ENCODE results near the gene C2orf76.

Gene C2orf76

GRCh38 chr2:119350311-119350998 lies 16.2 kb downstream of the C2orf76 start:
- no peak for TF ChIP-seq SNAI2 (CRISPR knock-in tag; IDR thresholded peaks at IDR 0.05)
- no peak for TF ChIP-seq ZC3H10 (CRISPR knock-in tag; IDR thresholded peaks at IDR 0.05)
- no peak for TF ChIP-seq TSHZ2 (CRISPR knock-in tag; IDR thresholded peaks at IDR 0.05)
- no peak for TF ChIP-seq ZNF565 (CRISPR knock-in tag; conservative IDR thresholded peaks at IDR 0.05; ENCODE audit: low read depth)
- no peak for TF ChIP-seq PPARA (CRISPR knock-in tag; IDR thresholded peaks at IDR 0.05; ENCODE audit: borderline replicate concordance)
- TF ChIP-seq PATZ1 (CRISPR knock-in tag; IDR thresholded peaks at IDR 0.05; ENCODE audit: borderline replicate concordance) = no peak
- TF ChIP-seq CSRNP3 (CRISPR knock-in tag; IDR thresholded peaks at IDR 0.05) = no peak
- TF ChIP-seq ARNTL (CRISPR knock-in tag; IDR thresholded peaks at IDR 0.05; ENCODE audit: borderline replicate concordance, low read depth) = no peak
- TF ChIP-seq POU6F1 (CRISPR knock-in tag; IDR thresholded peaks at IDR 0.05; ENCODE audit: borderline replicate concordance, low read depth) = no peak
- TF ChIP-seq TOX (CRISPR knock-in tag; IDR thresholded peaks at IDR 0.05; ENCODE audit: borderline replicate concordance) = no peak
- TF ChIP-seq CREB5 (CRISPR knock-in tag; IDR thresholded peaks at IDR 0.05; ENCODE audit: low read depth) = no peak
- no peak for TF ChIP-seq RARB (CRISPR knock-in tag; IDR thresholded peaks at IDR 0.05)
- TF ChIP-seq TCF4 (CRISPR knock-in tag; IDR thresholded peaks at IDR 0.05; ENCODE audit: borderline replicate concordance) = no peak
- no peak for ATAC-seq

- no peak for ATAC-seq
- TF ChIP-seq TCF4 (CRISPR knock-in tag; IDR thresholded peaks at IDR 0.05; ENCODE audit: borderline replicate concordance) = no peak
- TF ChIP-seq GLIS3 (CRISPR knock-in tag; IDR thresholded peaks at IDR 0.05) = no peak
- TF ChIP-seq ZFP30 (CRISPR knock-in tag; IDR thresholded peaks at IDR 0.05) = no peak
- no peak for TF ChIP-seq SNAI2 (CRISPR knock-in tag; IDR thresholded peaks at IDR 0.05)
- no peak for TF ChIP-seq ZC3H10 (CRISPR knock-in tag; IDR thresholded peaks at IDR 0.05)
- TF ChIP-seq ARNTL (CRISPR knock-in tag; IDR thresholded peaks at IDR 0.05; ENCODE audit: borderline replicate concordance, low read depth) = no peak
- no peak for TF ChIP-seq PATZ1 (CRISPR knock-in tag; IDR thresholded peaks at IDR 0.05; ENCODE audit: borderline replicate concordance)
- no peak for TF ChIP-seq OSR1 (CRISPR knock-in tag; IDR thresholded peaks at IDR 0.05)
- TF ChIP-seq CREB5 (CRISPR knock-in tag; IDR thresholded peaks at IDR 0.05; ENCODE audit: low read depth) = no peak
Measured at GRCh38 chr2:119349289-119349688, 17.3 kb downstream of the C2orf76 start.
